ENCODE results near the gene CDH4.

CDH4 gene

GRCh38 chr20:61516346-61517208 is 264.5 kb downstream of the CDH4 start:
- no peak overlapping the region for H4K91ac ChIP-seq (ENCODE audit: low read depth, low read length)
- no peak overlapping the region for H3K27ac ChIP-seq (ENCODE audit: low read depth, low read length)
- H3K4me2 ChIP-seq (ENCODE audit: low read length), result no peak overlapping the region
- H4K8ac ChIP-seq (ENCODE audit: low read depth, low read length), result no peak overlapping the region
- H3K18ac ChIP-seq (ENCODE audit: low read length), result no peak overlapping the region
- no peak overlapping the region for H2AK5ac ChIP-seq (ENCODE audit: low read length)
- H3K9ac ChIP-seq (ENCODE audit: low read length), result no peak overlapping the region
- DNase-seq, result no peak
- H3K23ac ChIP-seq (ENCODE audit: low read length), result no peak overlapping the region
- H4K12ac ChIP-seq (ENCODE audit: low read depth, low read length), result no peak overlapping the region
- H3K27me3 ChIP-seq (ENCODE audit: insufficient read depth, low read length), result no peaks in the 10 kb centered on the region
- H3K4me3 ChIP-seq (ENCODE audit: low read depth, low read length), result no peak overlapping the region
- H3K4ac ChIP-seq (ENCODE audit: low read depth, low read length), result no peak overlapping the region
- H2BK12ac ChIP-seq (ENCODE audit: low read length), result no peak overlapping the region
- H3K36me3 ChIP-seq (ENCODE audit: control insufficient read depth in 1 of 2, insufficient read depth in 2 of 2, low read length in 2 of 2), result no peaks in the 10 kb centered on the region
- H2BK5ac ChIP-seq (ENCODE audit: low read depth, low read length, poor library complexity), result no peak overlapping the region
- no peaks in the 10 kb centered on the region for H3K79me2 ChIP-seq (ENCODE audit: control insufficient read depth, insufficient read depth, low read length, poor library complexity)
- H2AFZ ChIP-seq (ENCODE audit: insufficient read depth, low read length, poor library complexity), result no peak overlapping the region
- no peaks in the 10 kb centered on the region for H3K79me1 ChIP-seq (ENCODE audit: low read length)
- no peak overlapping the region for H3K14ac ChIP-seq (ENCODE audit: low read length)
- no peak overlapping the region for H2BK120ac ChIP-seq (ENCODE audit: insufficient read depth, low read length, poor library complexity)
- no peaks in the 10 kb centered on the region for H3K9me3 ChIP-seq (ENCODE audit: insufficient read depth, low read depth, low read length)
- H3K4me1 ChIP-seq (ENCODE audit: control insufficient read depth in 1 of 2, insufficient read depth in 2 of 2, low read length in 2 of 2), result peaks cover 6 to 19% of the 10 kb centered on the region in 2 experiments
- WGBS (ENCODE audit: extremely low coverage, insufficient coverage, insufficient read length), result no CpG with 5 or more reads among the region's 22 CpGs

- peaks cover 6 to 19% of the 10 kb centered on the region in 2 experiments for H3K4me1 ChIP-seq (ENCODE audit: control insufficient read depth in 1 of 2, insufficient read depth in 2 of 2, low read length in 2 of 2)
- H3K14ac ChIP-seq (ENCODE audit: low read length), result no peak overlapping the region
- no peak overlapping the region for H4K91ac ChIP-seq (ENCODE audit: low read depth, low read length)
- no peak overlapping the region for H3K9ac ChIP-seq (ENCODE audit: low read length)
- H4K8ac ChIP-seq (ENCODE audit: low read depth, low read length), result no peak overlapping the region
- H4K12ac ChIP-seq (ENCODE audit: low read depth, low read length), result no peak overlapping the region
- no CpG with 5 or more reads among the region's 9 CpGs for WGBS (ENCODE audit: extremely low coverage, insufficient coverage, insufficient read length)
- no peak overlapping the region for H3K18ac ChIP-seq (ENCODE audit: low read length)
- H3K9me3 ChIP-seq (ENCODE audit: insufficient read depth, low read depth, low read length), result no peaks in the 10 kb centered on the region
- H3K23ac ChIP-seq (ENCODE audit: low read length), result no peak overlapping the region
- H3K79me1 ChIP-seq (ENCODE audit: low read length), result no peaks in the 10 kb centered on the region
- no peak overlapping the region for H2BK12ac ChIP-seq (ENCODE audit: low read length)
- no peak overlapping the region for H3K4ac ChIP-seq (ENCODE audit: low read depth, low read length)
- no peak overlapping the region for H2AFZ ChIP-seq (ENCODE audit: insufficient read depth, low read length, poor library complexity)
- H3K4me2 ChIP-seq (ENCODE audit: low read length), result no peak overlapping the region
- H2BK120ac ChIP-seq (ENCODE audit: insufficient read depth, low read length, poor library complexity), result no peak overlapping the region
- no peak for DNase-seq
- H3K79me2 ChIP-seq (ENCODE audit: control insufficient read depth, insufficient read depth, low read length, poor library complexity), result no peaks in the 10 kb centered on the region
- H3K4me3 ChIP-seq (ENCODE audit: low read depth, low read length), result no peak overlapping the region
- H2BK5ac ChIP-seq (ENCODE audit: low read depth, low read length, poor library complexity), result no peak overlapping the region
- H2AK5ac ChIP-seq (ENCODE audit: low read length), result no peak overlapping the region
- H3K27ac ChIP-seq (ENCODE audit: low read depth, low read length), result no peak overlapping the region
- no peaks in the 10 kb centered on the region for H3K36me3 ChIP-seq (ENCODE audit: control insufficient read depth in 1 of 2, insufficient read depth in 2 of 2, low read length in 2 of 2)
- no peaks in the 10 kb centered on the region for H3K27me3 ChIP-seq (ENCODE audit: insufficient read depth, low read length)
Observed at GRCh38 chr20:61517419-61517818, 265.4 kb downstream of the CDH4 start.

GRCh38 chr20:61518424-61518951 is 266.4 kb downstream of the CDH4 start:
- no peak overlapping the region for H3K4me2 ChIP-seq (ENCODE audit: low read length)
- H3K79me2 ChIP-seq (ENCODE audit: control insufficient read depth, insufficient read depth, low read length, poor library complexity), result no peaks in the 10 kb centered on the region
- no peak overlapping the region for H2BK12ac ChIP-seq (ENCODE audit: low read length)
- WGBS (ENCODE audit: extremely low coverage, insufficient coverage, insufficient read length), result 100% methylated on average over 5 of the region's 5 CpGs
- H3K4me1 ChIP-seq (ENCODE audit: control insufficient read depth in 1 of 2, insufficient read depth in 2 of 2, low read length in 2 of 2), result peaks cover 4 to 14% of the 10 kb centered on the region in 2 experiments
- no peak overlapping the region for H2BK120ac ChIP-seq (ENCODE audit: insufficient read depth, low read length, poor library complexity)
- no peak overlapping the region for H4K8ac ChIP-seq (ENCODE audit: low read depth, low read length)
- H3K18ac ChIP-seq (ENCODE audit: low read length), result no peak overlapping the region
- no peak overlapping the region for H2AFZ ChIP-seq (ENCODE audit: insufficient read depth, low read length, poor library complexity)
- no peaks in the 10 kb centered on the region for H3K9me3 ChIP-seq (ENCODE audit: insufficient read depth, low read depth, low read length)
- H4K91ac ChIP-seq (ENCODE audit: low read depth, low read length), result no peak overlapping the region
- no peak overlapping the region for H3K27ac ChIP-seq (ENCODE audit: low read depth, low read length)
- H3K79me1 ChIP-seq (ENCODE audit: low read length), result no peaks in the 10 kb centered on the region
- H3K27me3 ChIP-seq (ENCODE audit: insufficient read depth, low read length), result no peaks in the 10 kb centered on the region
- no peak overlapping the region for H4K12ac ChIP-seq (ENCODE audit: low read depth, low read length)
- H2AK5ac ChIP-seq (ENCODE audit: low read length), result no peak overlapping the region
- no peak overlapping the region for H3K9ac ChIP-seq (ENCODE audit: low read length)
- no peak for DNase-seq
- no peaks in the 10 kb centered on the region for H3K36me3 ChIP-seq (ENCODE audit: control insufficient read depth in 1 of 2, insufficient read depth in 2 of 2, low read length in 2 of 2)
- H2BK5ac ChIP-seq (ENCODE audit: low read depth, low read length, poor library complexity), result no peak overlapping the region
- H3K4me3 ChIP-seq (ENCODE audit: low read depth, low read length), result no peak overlapping the region
- no peak overlapping the region for H3K23ac ChIP-seq (ENCODE audit: low read length)
- H3K14ac ChIP-seq (ENCODE audit: low read length), result no peak overlapping the region
- no peak overlapping the region for H3K4ac ChIP-seq (ENCODE audit: low read depth, low read length)

DNA sequence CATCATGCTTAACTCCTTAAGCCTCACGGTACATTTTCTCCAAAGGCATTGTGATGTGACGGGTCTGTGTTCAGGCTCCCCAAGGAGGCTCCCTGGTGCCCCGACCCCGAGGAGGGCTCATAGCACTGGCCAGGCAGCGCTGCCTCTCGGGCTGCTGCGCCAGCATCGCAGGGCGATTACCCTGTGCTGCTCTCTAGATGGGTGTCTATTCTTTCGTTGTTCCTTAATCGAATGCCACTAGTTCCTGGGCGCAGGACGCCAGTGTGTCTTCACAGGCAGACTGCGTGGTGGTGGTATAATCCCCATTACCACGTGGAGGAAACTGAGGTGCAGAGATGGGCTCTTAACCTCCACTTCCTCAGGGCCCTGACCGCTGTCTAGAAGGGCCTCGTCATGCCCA is 267.4 kb downstream of the CDH4 start:
- DNase-seq, result no peak
- H4K12ac ChIP-seq (ENCODE audit: low read depth, low read length), result no peak overlapping the region
- no peak overlapping the region for H3K9ac ChIP-seq (ENCODE audit: low read length)
- H3K27me3 ChIP-seq (ENCODE audit: insufficient read depth, low read length), result no peaks in the 10 kb centered on the region
- no CpG with 5 or more reads among the region's 17 CpGs for WGBS (ENCODE audit: extremely low coverage, insufficient coverage, insufficient read length)
- H3K9me3 ChIP-seq (ENCODE audit: insufficient read depth, low read depth, low read length), result no peaks in the 10 kb centered on the region
- no peaks in the 10 kb centered on the region for H3K79me2 ChIP-seq (ENCODE audit: control insufficient read depth, insufficient read depth, low read length, poor library complexity)
- H2BK12ac ChIP-seq (ENCODE audit: low read length), result no peak overlapping the region
- no peak overlapping the region for H2AFZ ChIP-seq (ENCODE audit: insufficient read depth, low read length, poor library complexity)
- H2BK120ac ChIP-seq (ENCODE audit: insufficient read depth, low read length, poor library complexity), result no peak overlapping the region
- no peak overlapping the region for H3K27ac ChIP-seq (ENCODE audit: low read depth, low read length)
- H3K18ac ChIP-seq (ENCODE audit: low read length), result no peak overlapping the region
- no peak overlapping the region for H4K8ac ChIP-seq (ENCODE audit: low read depth, low read length)
- H2BK5ac ChIP-seq (ENCODE audit: low read depth, low read length, poor library complexity), result no peak overlapping the region
- no peak overlapping the region for H3K4me3 ChIP-seq (ENCODE audit: low read depth, low read length)
- no peak overlapping the region for H2AK5ac ChIP-seq (ENCODE audit: low read length)
- no peak overlapping the region for H4K91ac ChIP-seq (ENCODE audit: low read depth, low read length)
- no peaks in the 10 kb centered on the region for H3K36me3 ChIP-seq (ENCODE audit: control insufficient read depth in 1 of 2, insufficient read depth in 2 of 2, low read length in 2 of 2)
- no peak overlapping the region for H3K23ac ChIP-seq (ENCODE audit: low read length)
- H3K14ac ChIP-seq (ENCODE audit: low read length), result no peak overlapping the region
- H3K4me2 ChIP-seq (ENCODE audit: low read length), result no peak overlapping the region
- no peaks in the 10 kb centered on the region for H3K79me1 ChIP-seq (ENCODE audit: low read length)
- H3K4ac ChIP-seq (ENCODE audit: low read depth, low read length), result no peak overlapping the region
- peaks cover 0 to 7% of the 10 kb centered on the region in 2 experiments for H3K4me1 ChIP-seq (ENCODE audit: control insufficient read depth in 1 of 2, insufficient read depth in 2 of 2, low read length in 2 of 2)
